HepG2 (cell line): ENCODE measurements around the gene KIAA0319L. TPM values are rescaled to one million over a fixed set of nuclear protein-coding genes. Genes with fewer than 3 reads are reported as not detected.

Source experiments
- ARID3A ChIP-seq: IDR thresholded peaks from 2 replicates; pipeline ENCODE4 v1.6.1; 2012; ENCODE audit warnings: low read depth, low read length, improper control_type of control experiment
- ATAD3A ChIP-seq: sonication (generic); formaldehyde crosslinking; IDR thresholded peaks from 2 replicates; pipeline ENCODE4 v1.4.0; 2020; ENCODE audit warnings: missing genetic modification reagents
- CSRNP1 ChIP-seq: sonication (generic); formaldehyde crosslinking; IDR thresholded peaks from 2 replicates; pipeline ENCODE4 v1.8.1; 2023; ENCODE audit warnings: mild to moderate bottlenecking, missing genetic modification reagents
- DMTF1 ChIP-seq: sonication (generic); formaldehyde crosslinking; IDR thresholded peaks from 2 replicates; pipeline ENCODE4 v1.4.0; 2020; ENCODE audit warnings: mild to moderate bottlenecking, missing genetic modification reagents
- FOXM1 ChIP-seq: sonication (generic); formaldehyde crosslinking; IDR thresholded peaks from 2 replicates; pipeline ENCODE4 v1.5.0; 2020; ENCODE audit warnings: missing genetic modification reagents
- IKZF1 ChIP-seq: fragments of 450-650 bp; IDR thresholded peaks from 2 replicates; pipeline ENCODE4 v1.7.1; 2016
- NFKB2 ChIP-seq: sonication (generic); formaldehyde crosslinking; IDR thresholded peaks from 2 replicates; pipeline ENCODE4 v1.4.0; 2020; ENCODE audit warnings: missing genetic modification reagents, borderline replicate concordance
- SMYD3 ChIP-seq: sonication (generic); formaldehyde crosslinking; IDR thresholded peaks from 2 replicates; pipeline ENCODE4 v1.8.1; 2023; ENCODE audit warnings: mild to moderate bottlenecking, missing genetic modification reagents
- STAT5B ChIP-seq: sonication (generic); formaldehyde crosslinking; IDR thresholded peaks from 2 replicates; pipeline ENCODE4 v1.4.0; 2020; ENCODE audit warnings: missing genetic modification reagents
- ZMYM3 ChIP-seq: sonication (generic); formaldehyde crosslinking; IDR thresholded peaks from 2 replicates; pipeline ENCODE4 v1.5.1; 2020; ENCODE audit warnings: mild to moderate bottlenecking, missing genetic modification reagents
- ZNF318 ChIP-seq: sonication (generic); formaldehyde crosslinking; IDR thresholded peaks from 2 replicates; pipeline ENCODE4 v1.4.0; 2020; ENCODE audit warnings: mild to moderate bottlenecking, missing genetic modification reagents
- ZNF564 ChIP-seq: sonication (generic); formaldehyde crosslinking; IDR thresholded peaks from 2 replicates; pipeline ENCODE4 v1.8.1; 2023; ENCODE audit warnings: mild to moderate bottlenecking, missing genetic modification reagents
- ZNF614 ChIP-seq: IDR thresholded peaks from 2 replicates; pipeline ENCODE4 v1.6.1; 2018; ENCODE audit warnings: missing biosample characterization, missing genetic modification reagents, inconsistent platforms, borderline replicate concordance
- ZNF619 ChIP-seq: sonication (generic); formaldehyde crosslinking; IDR thresholded peaks from 2 replicates; pipeline ENCODE4 v1.4.0; 2020; ENCODE audit warnings: mild to moderate bottlenecking, missing genetic modification reagents
- ZNF644 ChIP-seq: IDR thresholded peaks from 2 replicates; pipeline ENCODE4 v1.6.1; 2016; ENCODE audit warnings: low read depth
- polyA plus RNA-seq, 8 experiments: library from polyadenylated mRNA; depleted of rRNA in 3 of 8; stranded (reverse) in 7 of 8; unstranded in 1 of 8; fragments of >200 nt; fragmentation: Illumina TruSeq in 4 of 8; extraction: Trizol in 4 of 8; gene quantifications; 2 replicates each; pipeline versions ENCODE4 v1.2.1 to v1.2.3, GENCODE V29; 2011 to 2016; ENCODE audit warnings: low read depth in 4 of 8, missing spikeins in 1 of 8, mixed read lengths in 1 of 8; ENCODE audit not compliant: insufficient read depth in 1 of 8
- total RNA-seq, 5 experiments: library from RNA; depleted of rRNA; stranded (reverse); fragments of >200 nt; fragmentation: Illumina TruSeq; extraction: Trizol; gene quantifications; 2 replicates each; pipeline ENCODE4 v1.2.3, GENCODE V29; 2016; ENCODE audit warnings: low read depth in 1 of 5

Gene KIAA0319L
- total and polyA plus RNA-seq, 2 of the 13 experiments (the other 11 are each of a cell fraction or from before 2014, with no cell fraction given): 33.4 to 82.6 TPM

GRCh38 chr1:35557611-35558373, 589 bp upstream of the KIAA0319L start, which contains the start of gene NCDN (continued):
- TF ChIP-seq ARID3A (0 out of 2 replicates have a peak, but pooled peaks have one; percentile 26), ZNF619 (CRISPR knock-in tag) (no peak; the same call in 1 of the 2 replicates), ZMYM3 (no peak), CSRNP1 (CRISPR knock-in tag) (0 out of 2 replicates have a peak, but pooled peaks have one; percentile 23), FOXM1 (CRISPR knock-in tag) (no peak), ZNF318 (no peak), ZNF644 (CRISPR knock-in tag) (0 out of 2 replicates have a peak, but pooled peaks have one; percentile 29), ZNF614 (CRISPR knock-in tag) (no peak), SMYD3 (CRISPR knock-in tag) (0 out of 2 replicates have a peak, but pooled peaks have one; percentile 21), ZNF564 (CRISPR knock-in tag) (no peak), IKZF1 (no peak), DMTF1 (CRISPR knock-in tag) (no peak), NFKB2 (no peak; the same call in 1 of the 2 replicates), ATAD3A (CRISPR knock-in tag) (no peak), STAT5B (CRISPR knock-in tag) (no peak)
